GM12892 (cell line): ENCODE measurements around the gene MFAP3L.
"Not testable (repeated sequence)": the region's sequence is repeated elsewhere in the genome, so short reads cannot be mapped to it uniquely, and the experiment has no call there.

ENCODE experiments used
- DNase-seq: peaks from one replicate; pipeline ENCODE4 v3.0.0; 2011; ENCODE audit not compliant: insufficient read length
- FAIRE-seq: peaks from 2 replicates; lab custom pipeline; 2011; peaks lifted over from hg19 to GRCh38; lab: Jason Lieb, UNC
- POLR2A ChIP-seq: IDR thresholded peaks from 2 replicates; pipeline ENCODE4 v1.6.1; 2011; ENCODE audit warnings: low read depth, low read length, control low read depth
- POLR2AphosphoS5 ChIP-seq: IDR thresholded peaks from 2 replicates; pipeline ENCODE4 v1.6.1; 2011; ENCODE audit warnings: low read depth, low read length, control low read depth
- TAF1 ChIP-seq: IDR thresholded peaks from 2 replicates; pipeline ENCODE4 v1.6.1; 2011; ENCODE audit warnings: low read depth, mild to moderate bottlenecking, control low read depth, low read length, borderline replicate concordance

Gene MFAP3L

DNA sequence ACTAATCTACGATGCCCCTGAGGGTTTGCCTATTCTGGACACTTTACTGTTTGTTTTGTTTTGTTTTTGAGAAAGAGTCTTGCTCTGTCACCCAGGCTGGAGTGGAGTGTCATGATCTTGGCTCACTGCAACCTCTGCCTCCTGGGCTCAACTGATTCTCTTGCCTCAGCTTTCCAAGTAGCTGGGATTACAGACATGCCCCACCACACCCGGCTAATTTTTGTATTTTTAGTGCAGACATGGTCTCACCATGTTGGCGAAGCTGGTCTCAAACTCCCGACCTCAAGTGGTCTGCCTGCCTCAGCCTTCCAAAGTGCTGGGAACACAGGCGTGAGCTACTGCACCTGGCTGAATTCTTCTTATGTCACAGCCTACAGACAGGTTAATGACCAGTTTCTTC, 70.7 kb downstream of the MFAP3L start:
- TF ChIP-seq TAF1 (no peak), POLR2AphosphoS5 (no peak), POLR2A (no peak)
- DNase-seq (no peak), FAIRE-seq (no peak)

DNA sequence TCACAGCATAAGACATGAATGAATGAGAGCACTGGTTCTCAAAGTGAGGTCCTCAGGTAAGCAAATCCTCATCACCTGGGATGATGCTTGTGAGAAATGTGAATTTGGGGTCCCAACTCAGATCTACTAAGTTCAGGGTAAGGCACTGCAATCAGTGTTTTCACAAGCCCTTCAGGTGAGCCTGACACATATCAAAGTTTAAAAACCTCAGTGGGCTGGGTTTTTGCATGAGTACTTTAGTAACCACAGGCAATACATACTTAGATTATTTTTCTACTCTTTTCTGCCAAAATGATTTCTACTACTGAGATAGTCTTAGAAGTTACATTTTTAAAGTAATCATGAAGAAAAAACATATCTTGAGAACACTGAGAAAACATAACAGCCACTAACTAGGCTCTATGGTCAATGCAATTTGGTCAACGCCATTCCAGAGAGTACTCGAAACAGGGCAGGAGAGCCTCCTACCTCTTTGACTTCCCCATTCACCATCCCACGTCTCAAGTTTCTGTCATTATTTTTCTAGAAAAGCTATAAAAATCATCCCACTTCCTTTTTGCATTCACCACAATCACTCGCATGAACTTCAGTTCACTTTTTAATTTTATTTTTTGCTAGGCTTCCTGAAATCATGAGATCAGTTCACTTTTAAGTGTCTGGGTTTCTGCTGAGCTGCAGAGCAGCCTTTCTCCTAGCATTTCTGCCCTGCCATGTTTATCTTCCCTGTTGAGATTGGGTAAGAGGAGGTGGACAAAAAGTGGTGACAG, 73.8 kb downstream of the MFAP3L start:
- FAIRE-seq, result no peak
- DNase-seq, result no peak
- TF ChIP-seq TAF1, result no peak
- no peak for TF ChIP-seq POLR2A
- TF ChIP-seq POLR2AphosphoS5, result no peak

GRCh38 chr4:169948271-169948670, 77.9 kb downstream of the MFAP3L start:
- no peak for DNase-seq
- no peak for TF ChIP-seq TAF1
- TF ChIP-seq POLR2AphosphoS5, result no peak
- TF ChIP-seq POLR2A, result no peak

DNA sequence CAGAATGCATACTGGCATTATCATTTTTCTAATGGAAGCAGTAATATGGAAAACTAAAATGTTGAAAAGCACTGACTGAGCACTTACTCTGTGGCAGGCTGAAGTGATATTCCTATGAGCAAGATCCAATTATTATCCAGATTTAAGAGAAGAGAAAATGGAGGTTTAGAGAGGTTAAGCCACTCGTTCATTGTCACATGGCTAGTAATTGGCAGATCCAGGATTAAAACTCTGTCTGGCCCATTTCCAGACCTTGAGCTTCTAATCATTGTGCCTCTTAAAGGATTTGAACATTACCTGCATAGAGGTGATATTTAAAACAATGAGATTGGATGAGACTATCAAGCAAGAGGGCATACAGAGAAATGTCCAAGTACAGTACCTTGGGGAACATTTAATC, 80.6 kb downstream of the MFAP3L start:
- FAIRE-seq (no peak), DNase-seq (no peak)
- no peak for TF ChIP-seq POLR2AphosphoS5
- no peak for TF ChIP-seq POLR2A
- no peak for TF ChIP-seq TAF1

More at GRCh38 chr4:169948271-169948670, 77.9 kb downstream of the MFAP3L start:
- no peak for FAIRE-seq

GRCh38 chr4:169943601-169944000, 82.6 kb downstream of the MFAP3L start:
- DNase-seq, FAIRE-seq: not testable (repeated sequence)

DNA sequence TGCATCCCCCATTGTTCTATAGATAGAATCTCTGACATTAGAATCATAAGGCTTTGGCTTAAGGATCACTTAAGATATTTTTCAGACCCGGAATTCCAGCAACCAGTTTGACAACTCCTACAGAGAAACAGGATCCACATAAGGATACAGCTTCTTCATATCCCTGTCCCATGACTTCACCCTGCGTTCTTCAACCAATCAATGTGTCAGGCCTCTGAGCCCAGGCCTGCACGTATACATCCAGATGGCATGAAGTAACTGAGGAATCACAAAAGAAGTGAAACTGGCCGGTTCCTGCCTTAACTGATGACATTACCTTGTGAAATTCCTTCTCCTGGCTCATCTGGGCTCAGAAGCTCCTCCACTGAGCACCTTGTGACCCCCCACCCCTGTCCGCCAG, 85.1 kb downstream of the MFAP3L start:
- TF ChIP-seq TAF1, result no peak
- no peak for TF ChIP-seq POLR2AphosphoS5
- no peak for TF ChIP-seq POLR2A
- DNase-seq (no peak), FAIRE-seq (no peak)

GRCh38 chr4:169940460-169940859, 85.7 kb downstream of the MFAP3L start:
- FAIRE-seq (no peak), DNase-seq (no peak)
- no peak for TF ChIP-seq POLR2A
- TF ChIP-seq TAF1, result no peak
- TF ChIP-seq POLR2AphosphoS5, result no peak
